ENCODE results near the gene ATAD3C. TPM values are rescaled to one million over a fixed set of nuclear protein-coding genes. Genes with fewer than 3 reads are reported as not detected.

The ATAD3C gene
- total and polyA plus RNA-seq, 2 donors (not counting 3 experiments of a cell fraction or from before 2014, with no cell fraction given): 0.01 TPM; not detected in 1

GRCh38 chr1:1440262-1441001 is 9.1 kb upstream of the ATAD3C start:
- CTCF ChIA-PET: interaction anchor here (0.7 to 4.4 kb wide), 13 partner anchors 10 to 68 kb away, joined by 3 to 31 read pairs (median 8); partner anchors contain the start of genes ANKRD65, ATAD3C, AURKAIP1 and CCNL2
- no peaks in the 10 kb centered on the region for H3K9me1 ChIP-seq (replicated peaks; ENCODE audit: control insufficient read depth, extremely low read depth, insufficient read depth, low read length)
- no peak overlapping the region for H3K27ac ChIP-seq (ENCODE audit: insufficient read depth, low read depth, low read length)
- peaks cover 2% of the 10 kb centered on the region for H3K4me1 ChIP-seq (ENCODE audit: control insufficient read depth, extremely low read depth, insufficient read depth, low read length)
- no peaks in the 10 kb centered on the region for H3K36me3 ChIP-seq (ENCODE audit: control insufficient read depth in 2 of 2, extremely low read depth in 1 of 2, insufficient read depth in 2 of 2, low read length in 2 of 2)
- H3K79me2 ChIP-seq (ENCODE audit: control insufficient read depth, insufficient read depth, low read length): no peaks in the 10 kb centered on the region
- TF ChIP-seq JUN (IDR thresholded peaks at IDR 0.05; ENCODE audit: borderline replicate concordance, insufficient read depth, insufficient read length, low read depth) (no peak), EZH2 (IDR thresholded peaks at IDR 0.05; ENCODE audit: borderline replicate concordance, low read depth, low read length, severe bottlenecking) (no peak), FOS (IDR thresholded peaks at IDR 0.05; ENCODE audit: borderline replicate concordance, insufficient read depth, low read length) (no peak)
- no peaks in the 10 kb centered on the region for H4K20me1 ChIP-seq (replicated peaks; ENCODE audit: control insufficient read depth, extremely low read depth, insufficient read depth, low read length)
- H3K4me2 ChIP-seq (ENCODE audit: insufficient read depth, low read length): no peak overlapping the region
- H2AFZ ChIP-seq (ENCODE audit: low read depth, low read length): no peak overlapping the region
- H3K9me3 ChIP-seq (replicated peaks; ENCODE audit: control insufficient read depth, insufficient read depth, low read length): no peaks in the 10 kb centered on the region
- FAIRE-seq: no peak
- BruUV-seq (replicated peaks): no TSS peak
- no peak overlapping the region for H3K4me3 ChIP-seq (replicated peaks in 1 of 3; ENCODE audit: insufficient read depth in 1 of 3, low read depth in 1 of 3, low read length in 3 of 3)
- dilution Hi-C loops (cut with MboI; ENCODE audit: extremely low pct_ligation_motif_present, low sequenced_read_pairs) (no loop called here), intact Hi-C loops (cut with micrococcal nuclease) (loop anchor here (1.0 to 2.0 kb wide), 3 partner anchors 33 to 66 kb away; partner anchors contain the start of genes AURKAIP1, CCNL2 and MRPL20)
- DNase-seq (ENCODE audit: low read depth, low spot score): no peak
- H3K9ac ChIP-seq (replicated peaks; ENCODE audit: extremely low read depth, insufficient read depth, low read length): no peak overlapping the region
- H3K27me3 ChIP-seq (ENCODE audit: control insufficient read depth in 2 of 2, insufficient read depth in 2 of 2, low read length in 2 of 2): no peaks in the 10 kb centered on the region
- POLR2A ChIA-PET: no interaction called here

- H3K9ac ChIP-seq (replicated peaks; ENCODE audit: extremely low read depth, insufficient read depth, low read length): no peak overlapping the region
- H4K20me1 ChIP-seq (replicated peaks; ENCODE audit: control insufficient read depth, extremely low read depth, insufficient read depth, low read length): no peaks in the 10 kb centered on the region
- no peak overlapping the region for H3K4me2 ChIP-seq (ENCODE audit: insufficient read depth, low read length)
- FAIRE-seq: peak; percentile 26
- no peak overlapping the region for H3K27ac ChIP-seq (ENCODE audit: insufficient read depth, low read depth, low read length)
- TF ChIP-seq GATA2 (IDR thresholded peaks at IDR 0.05; ENCODE audit: insufficient read depth, insufficient read length, low read depth, low read length) (no peak), CTCF (IDR thresholded peaks at IDR 0.05; ENCODE audit: extremely low read depth in 1 of 2, insufficient read depth in 1 of 2, low read depth in 1 of 2, low read length in 2 of 2) (peak; percentile 86 to 99), FOS (IDR thresholded peaks at IDR 0.05; ENCODE audit: borderline replicate concordance, insufficient read depth, low read length) (no peak), JUN (IDR thresholded peaks at IDR 0.05; ENCODE audit: borderline replicate concordance, insufficient read depth, insufficient read length, low read depth) (no peak), MYC (IDR thresholded peaks at IDR 0.05; ENCODE audit: low read depth, low read length) (peak; percentile 25), POLR2A (IDR thresholded peaks at IDR 0.05; ENCODE audit: low read depth, low read length) (no peak), MAX (IDR thresholded peaks at IDR 0.05; ENCODE audit: insufficient read depth, insufficient read length) (peak; percentile 54)
- H3K27me3 ChIP-seq (ENCODE audit: control insufficient read depth in 2 of 2, insufficient read depth in 2 of 2, low read length in 2 of 2): no peaks in the 10 kb centered on the region
- CTCF ChIA-PET: interaction anchor here (1.1 to 4.4 kb wide), 12 partner anchors 9 to 69 kb away, joined by 3 to 31 read pairs (median 8); partner anchors contain the start of genes ANKRD65, ATAD3C, AURKAIP1 and CCNL2
- POLR2A ChIA-PET: no interaction called here
- H3K79me2 ChIP-seq (ENCODE audit: control insufficient read depth, insufficient read depth, low read length): no peaks in the 10 kb centered on the region
- dilution Hi-C loops (cut with MboI; ENCODE audit: extremely low pct_ligation_motif_present, low sequenced_read_pairs) (no loop called here), intact Hi-C loops (cut with micrococcal nuclease) (loop anchor here (1.0 to 2.0 kb wide), 3 partner anchors 34 to 66 kb away; partner anchors contain the start of genes AURKAIP1, CCNL2 and MRPL20)
- no peaks in the 10 kb centered on the region for H3K9me3 ChIP-seq (replicated peaks; ENCODE audit: control insufficient read depth, insufficient read depth, low read length)
- H3K4me3 ChIP-seq (replicated peaks in 1 of 3; ENCODE audit: insufficient read depth in 1 of 3, low read depth in 1 of 3, low read length in 3 of 3): no peak overlapping the region
- BruUV-seq (replicated peaks): no TSS peak
- H3K36me3 ChIP-seq (ENCODE audit: control insufficient read depth in 2 of 2, extremely low read depth in 1 of 2, insufficient read depth in 2 of 2, low read length in 2 of 2): no peaks in the 10 kb centered on the region
- peak; percentile 37 for DNase-seq (ENCODE audit: low read depth, low spot score)
- H2AFZ ChIP-seq (ENCODE audit: low read depth, low read length): no peak overlapping the region
- H3K9me1 ChIP-seq (replicated peaks; ENCODE audit: control insufficient read depth, extremely low read depth, insufficient read depth, low read length): no peaks in the 10 kb centered on the region
- H3K4me1 ChIP-seq (ENCODE audit: control insufficient read depth, extremely low read depth, insufficient read depth, low read length): no peaks in the 10 kb centered on the region
These were observed 8.2 kb upstream of the ATAD3C start for GRCh38 chr1:1441002-1441888.

Data from endothelial cell of umbilical vein (primary cell).